GM12878 (cell line): Measurements from ENCODE around the gene NUDT7.

Source experiments
- RELB ChIP-seq: fragments of 450-650 bp; IDR thresholded peaks from 2 replicates; pipeline ENCODE4 v1.6.1; 2017; ENCODE audit warnings: low read depth, mild to moderate bottlenecking, moderate library complexity
- TCF7 ChIP-seq: IDR thresholded peaks from 2 replicates; pipeline ENCODE4 v1.6.1; 2014; ENCODE audit warnings: antibody characterized with exemption, borderline replicate concordance
- ZZZ3 ChIP-seq: IDR thresholded peaks from 2 replicates; pipeline ENCODE4 v1.6.1; 2011; ENCODE audit warnings: low read depth; ENCODE audit not compliant: control insufficient read depth, insufficient read length

- TF ChIP-seq ZZZ3 (no peak), RELB (no peak), TCF7 (no peak)
Observed at GRCh38 chr16:77715145-77715544, 7.2 kb upstream of the NUDT7 start.
